GM12878 (cell line): Measurements from ENCODE around the gene FAM228A. TPM values are rescaled to one million over a fixed set of nuclear protein-coding genes. Genes with fewer than 3 reads are reported as not detected.

Source experiments
- ATAC-seq: fragments of 200-7000 bp; cut with Tn5 transposase; 3 replicates; pipeline ENCODE4 v1.9.1; 2020; ENCODE audit warnings: mild to moderate bottlenecking, moderate library complexity
- BruUV-seq: library from RNA; stranded (reverse); fragments of 400-500 nt; replicated peaks from 2 replicates; lab custom pipeline; 2021; lab: Mats Ljungman, UMichigan
- CTCF ChIA-PET: fragments of 300-600 bp; sonication (Branson Sonifier 250); formaldehyde crosslinking; extraction: SDS; loops from one replicate; lab custom pipeline; 2021; ENCODE audit warnings: inconsistent platforms; lab: Yijun Ruan, JAX
- POLR2A ChIA-PET: fragments of 350-600 bp; formaldehyde crosslinking; extraction: SDS; loops from one replicate; lab custom pipeline; 2021; ENCODE audit warnings: inconsistent platforms; lab: Charles Lee
- RAD21 ChIA-PET: fragments of 300-600 bp; sonication (Branson Sonifier 250); formaldehyde crosslinking; loops from one replicate; lab custom pipeline; 2023; ENCODE audit warnings: antibody characterized with exemption; ENCODE audit not compliant: unreplicated experiment; lab: Charles Lee
- SMC1A ChIA-PET: fragments of 300-600 bp; sonication (Branson Sonifier 250); formaldehyde crosslinking; loops from one replicate; lab custom pipeline; 2023; ENCODE audit not compliant: unreplicated experiment, uncharacterized antibody; lab: Charles Lee
- DNase-seq: peaks from one replicate; pipeline ENCODE4 v3.0.0-alpha.2; 2011; ENCODE audit warnings: low read depth, low spot score
- FAIRE-seq: peaks from 3 replicates; lab custom pipeline; 2011; peaks lifted over from hg19 to GRCh38; lab: Jason Lieb, UNC
- H2AFZ ChIP-seq: 2 replicates; pipeline ENCODE4 v1.6.0; 2011; ENCODE audit warnings: low read depth, low read length, control low read depth; ENCODE audit not compliant: control insufficient read depth
- H3K27ac ChIP-seq: 2 replicates; pipeline ENCODE4 v1.5.1; 2011; ENCODE audit warnings: control low read depth; ENCODE audit not compliant: control insufficient read depth, insufficient read depth
- H3K27me3 ChIP-seq, 2 experiments: replicated peaks in 1 of 2; 2 replicates each; pipeline versions ENCODE4 v1.6.0 to v1.6.1; 2011; ENCODE audit warnings: low read length in 1 of 2; ENCODE audit not compliant: control insufficient read depth in 2 of 2, insufficient read depth in 2 of 2
- H3K36me3 ChIP-seq, 2 experiments: 2 replicates each; pipeline ENCODE4 v1.5.1; 2011; ENCODE audit warnings: low read length in 1 of 2; ENCODE audit not compliant: control insufficient read depth in 2 of 2, insufficient read depth in 2 of 2
- H3K4me1 ChIP-seq: 2 replicates; pipeline ENCODE4 v1.6.1; 2011; ENCODE audit warnings: mild to moderate bottlenecking, low read length, moderate library complexity, mixed read lengths; ENCODE audit not compliant: control insufficient read depth, insufficient read depth
- H3K4me2 ChIP-seq: 2 replicates; pipeline ENCODE4 v1.6.0; 2011; ENCODE audit warnings: control low read depth; ENCODE audit not compliant: control insufficient read depth, insufficient read depth
- H3K4me3 ChIP-seq: fragments of 200-600 bp; sonication (generic); 2 replicates; pipeline ENCODE4 v1.5.1; 2016
- H3K79me2 ChIP-seq: 2 replicates; pipeline ENCODE4 v1.6.0; 2011; ENCODE audit warnings: low read length; ENCODE audit not compliant: control insufficient read depth, insufficient read depth
- H3K9ac ChIP-seq: 2 replicates; pipeline ENCODE4 v1.8.0; 2011; ENCODE audit warnings: low read length, control low read depth, mixed read lengths; ENCODE audit not compliant: control insufficient read depth, insufficient read depth
- H3K9me3 ChIP-seq: replicated peaks from 3 replicates; pipeline ENCODE4 v1.5.1; 2011; ENCODE audit warnings: mild to moderate bottlenecking, low read length; ENCODE audit not compliant: control insufficient read depth, insufficient read depth
- H4K20me1 ChIP-seq: 2 replicates; pipeline ENCODE4 v1.6.0; 2011; ENCODE audit not compliant: control insufficient read depth, insufficient read depth
- CBX3 ChIP-seq: fragments of 200-600 bp; sonication (generic); IDR thresholded peaks from 2 replicates; pipeline ENCODE4 v1.6.1; 2016; ENCODE audit warnings: low read depth, borderline replicate concordance
- CHD2 ChIP-seq: IDR thresholded peaks from 2 replicates; pipeline ENCODE4 v1.6.1; 2011; ENCODE audit warnings: low read depth, low read length, improper control_type of control experiment, borderline replicate concordance
- CREB1 ChIP-seq: IDR thresholded peaks from 2 replicates; pipeline ENCODE4 v1.6.1; 2012; ENCODE audit warnings: low read depth, mild to moderate bottlenecking, inconsistent platforms
- EED ChIP-seq: sonication (generic); IDR thresholded peaks from 2 replicates; pipeline ENCODE4 v1.6.1; 2016; ENCODE audit warnings: antibody characterized with exemption, low read depth
- NFIC ChIP-seq: IDR thresholded peaks from 2 replicates; pipeline ENCODE4 v1.6.1; 2012; ENCODE audit warnings: low read depth, mild to moderate bottlenecking, inconsistent platforms, low read length, moderate library complexity
- NR2C1 ChIP-seq: fragments of 450-650 bp; IDR thresholded peaks from 2 replicates; pipeline ENCODE4 v1.6.1; 2017; ENCODE audit warnings: antibody characterized with exemption, mild to moderate bottlenecking, moderate library complexity
- NRF1 ChIP-seq: conservative IDR thresholded peaks from 2 replicates; pipeline ENCODE4 v1.6.1; 2011; ENCODE audit warnings: mild to moderate bottlenecking, low read depth, low read length, improper control_type of control experiment
- PAX5 ChIP-seq: IDR thresholded peaks from 2 replicates; pipeline ENCODE4 v1.6.1; 2011; ENCODE audit warnings: low read depth, low read length, borderline replicate concordance
- POLR2AphosphoS5 ChIP-seq: IDR thresholded peaks from 2 replicates; pipeline ENCODE4 v1.6.1; 2011; ENCODE audit warnings: mild to moderate bottlenecking, low read length, inconsistent platforms
- RAD51 ChIP-seq: fragments of 450-650 bp; IDR thresholded peaks from 2 replicates; pipeline ENCODE4 v1.6.1; 2016; ENCODE audit warnings: moderate library complexity, mild to moderate bottlenecking, inconsistent platforms
- RBBP5 ChIP-seq: fragments of 200-600 bp; sonication (generic); conservative IDR thresholded peaks from 2 replicates; pipeline ENCODE4 v1.6.1; 2016
- ZNF217 ChIP-seq: fragments of 450-650 bp; IDR thresholded peaks from 2 replicates; pipeline ENCODE4 v1.6.1; 2017; ENCODE audit warnings: antibody characterized with exemption, mild to moderate bottlenecking
- ZSCAN29 ChIP-seq: fragments of 450-650 bp; IDR thresholded peaks from 2 replicates; pipeline ENCODE4 v1.6.1; 2017; ENCODE audit warnings: mild to moderate bottlenecking, moderate library complexity
- WGBS: methylation state at CpG from one replicate; pipeline ENCODE4 v1.1.6; 2016; ENCODE audit warnings: low lambda C conversion rate; ENCODE audit not compliant: insufficient replicate concordance, insufficient coverage; ENCODE audit errors: missing lambda C conversion rate; 5-methylcytosine and 5-hydroxymethylcytosine counted together
- in situ Hi-C: fragments of 300-500 bp; cut with MboI; formaldehyde crosslinking; loops from 9 replicates; pipeline ENCODE4 v1.14.3; 2018; ENCODE audit warnings: mixed read lengths
- intact Hi-C: fragments of 100-400 bp; cut with micrococcal nuclease; formaldehyde crosslinking; loops from one replicate; pipeline ENCODE4 v1.14.2; 2022; ENCODE audit not compliant: unreplicated experiment
- polyA plus RNA-seq, 11 experiments: library from polyadenylated mRNA; depleted of rRNA in 4 of 11; unstranded in 6 of 11; stranded (reverse) in 5 of 11; fragments of >200 nt; fragmentation: Nextera tagmentation in 4 of 11; fragmentation: Illumina TruSeq in 1 of 11; extraction: Ambion mirVana in 4 of 11; extraction: Trizol in 1 of 11; gene quantifications; 1 replicate in 1 of 11; 2 replicates in 10 of 11; pipeline versions ENCODE4 v1.2.1 to v1.2.3, GENCODE V29; 2011 to 2016; ENCODE audit warnings: inconsistent platforms in 2 of 11, missing spikeins in 2 of 11, low read depth in 1 of 11
- total RNA-seq, 4 experiments: library from RNA; depleted of rRNA in 3 of 4; stranded (reverse); fragments of >200 nt in 3 of 4; fragmentation: Illumina TruSeq in 1 of 4; extraction: Trizol in 1 of 4; gene quantifications; 2 replicates each; pipeline versions ENCODE4 v1.2.1 to v1.2.3, GENCODE V29; 2013 to 2021
- TF ChIP-seq, protein P1 (sequence below): IDR thresholded peaks from 2 replicates; pipeline ENCODE4 v1.6.1; 2012; ENCODE audit warnings: low read length, inconsistent platforms
- TF ChIP-seq, protein P2 (sequence below): IDR thresholded peaks from 2 replicates; pipeline ENCODE4 v1.6.1; 2012; ENCODE audit warnings: low read depth, low read length, improper control_type of control experiment
- TF ChIP-seq, protein P3 (sequence below): fragments of 450-650 bp; IDR thresholded peaks from 2 replicates; pipeline ENCODE4 v1.6.1; 2018; ENCODE audit warnings: borderline replicate concordance, mild to moderate bottlenecking; ENCODE audit not compliant: partially characterized antibody

FAM228A gene
- total and polyA plus RNA-seq, 10 of the 15 experiments (the other 5 are each of a cell fraction or from before 2014, with no cell fraction given): 0.06 TPM; not detected in 9

GRCh38 chr2:24203029-24203786 lies 28.4 kb downstream of the FAM228A start:
- no peaks in the 10 kb centered on the region for H4K20me1 ChIP-seq
- no peaks in the 10 kb centered on the region for H3K27me3 ChIP-seq
- H3K36me3 ChIP-seq: peaks cover 6 to 11% of the 10 kb centered on the region in 2 experiments
- H3K9me3 ChIP-seq: no peaks in the 10 kb centered on the region
- no peaks in the 10 kb centered on the region for H3K79me2 ChIP-seq
- TF ChIP-seq NRF1 (no peak), RBBP5 (no peak), CBX3 (no peak), RAD51 (no peak), NR2C1 (no peak), POLR2AphosphoS5 (no peak), CHD2 (no peak), ZNF217 (no peak), PAX5 (no peak), CREB1 (no peak), ZSCAN29 (no peak), NFIC (no peak), EED (no peak)
- TF ChIP-seq, protein P1, sequence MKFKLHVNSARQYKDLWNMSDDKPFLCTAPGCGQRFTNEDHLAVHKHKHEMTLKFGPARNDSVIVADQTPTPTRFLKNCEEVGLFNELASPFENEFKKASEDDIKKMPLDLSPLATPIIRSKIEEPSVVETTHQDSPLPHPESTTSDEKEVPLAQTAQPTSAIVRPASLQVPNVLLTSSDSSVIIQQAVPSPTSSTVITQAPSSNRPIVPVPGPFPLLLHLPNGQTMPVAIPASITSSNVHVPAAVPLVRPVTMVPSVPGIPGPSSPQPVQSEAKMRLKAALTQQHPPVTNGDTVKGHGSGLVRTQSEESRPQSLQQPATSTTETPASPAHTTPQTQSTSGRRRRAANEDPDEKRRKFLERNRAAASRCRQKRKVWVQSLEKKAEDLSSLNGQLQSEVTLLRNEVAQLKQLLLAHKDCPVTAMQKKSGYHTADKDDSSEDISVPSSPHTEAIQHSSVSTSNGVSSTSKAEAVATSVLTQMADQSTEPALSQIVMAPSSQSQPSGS: no peak
- TF ChIP-seq, protein P2, sequence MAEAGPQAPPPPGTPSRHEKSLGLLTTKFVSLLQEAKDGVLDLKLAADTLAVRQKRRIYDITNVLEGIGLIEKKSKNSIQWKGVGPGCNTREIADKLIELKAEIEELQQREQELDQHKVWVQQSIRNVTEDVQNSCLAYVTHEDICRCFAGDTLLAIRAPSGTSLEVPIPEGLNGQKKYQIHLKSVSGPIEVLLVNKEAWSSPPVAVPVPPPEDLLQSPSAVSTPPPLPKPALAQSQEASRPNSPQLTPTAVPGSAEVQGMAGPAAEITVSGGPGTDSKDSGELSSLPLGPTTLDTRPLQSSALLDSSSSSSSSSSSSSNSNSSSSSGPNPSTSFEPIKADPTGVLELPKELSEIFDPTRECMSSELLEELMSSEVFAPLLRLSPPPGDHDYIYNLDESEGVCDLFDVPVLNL: no peak
- TF ChIP-seq, protein P3, sequence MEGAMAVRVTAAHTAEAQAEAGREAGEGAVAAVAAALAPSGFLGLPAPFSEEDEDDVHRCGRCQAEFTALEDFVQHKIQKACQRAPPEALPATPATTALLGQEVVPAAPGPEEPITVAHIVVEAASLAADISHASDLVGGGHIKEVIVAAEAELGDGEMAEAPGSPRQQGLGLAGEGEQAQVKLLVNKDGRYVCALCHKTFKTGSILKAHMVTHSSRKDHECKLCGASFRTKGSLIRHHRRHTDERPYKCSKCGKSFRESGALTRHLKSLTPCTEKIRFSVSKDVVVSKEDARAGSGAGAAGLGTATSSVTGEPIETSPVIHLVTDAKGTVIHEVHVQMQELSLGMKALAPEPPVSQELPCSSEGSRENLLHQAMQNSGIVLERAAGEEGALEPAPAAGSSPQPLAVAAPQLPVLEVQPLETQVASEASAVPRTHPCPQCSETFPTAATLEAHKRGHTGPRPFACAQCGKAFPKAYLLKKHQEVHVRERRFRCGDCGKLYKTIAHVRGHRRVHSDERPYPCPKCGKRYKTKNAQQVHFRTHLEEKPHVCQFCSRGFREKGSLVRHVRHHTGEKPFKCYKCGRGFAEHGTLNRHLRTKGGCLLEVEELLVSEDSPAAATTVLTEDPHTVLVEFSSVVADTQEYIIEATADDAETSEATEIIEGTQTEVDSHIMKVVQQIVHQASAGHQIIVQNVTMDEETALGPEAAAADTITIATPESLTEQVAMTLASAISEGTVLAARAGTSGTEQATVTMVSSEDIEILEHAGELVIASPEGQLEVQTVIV: no peak
- in situ Hi-C loops (no loop called here), intact Hi-C loops (no loop called here)
- ChIA-PET RAD21 (no interaction called here), POLR2A (interaction anchor here (0.6 kb wide), 3 partner anchors 106 to 595 kb away, joined by 3 to 6 read pairs (median 3); no protein-coding TSS in a partner anchor), SMC1A (interaction anchor here (1.0 to 1.3 kb wide), 2 partner anchors 26 to 130 kb away, joined by 3 read pairs; no protein-coding TSS in a partner anchor), CTCF (interaction anchor here (0.6 kb wide), 1 partner anchor 140 kb away, joined by 3 read pairs; no protein-coding TSS in a partner anchor)
- H2AFZ ChIP-seq: no peak overlapping the region
- no peak for FAIRE-seq
- BruUV-seq: TSS peak; percentile 58
- H3K4me1 ChIP-seq: no peaks in the 10 kb centered on the region
- no peak overlapping the region for H3K4me3 ChIP-seq
- no peak overlapping the region for H3K27ac ChIP-seq
- DNase-seq: no peak
- no peak overlapping the region for H3K4me2 ChIP-seq
- ATAC-seq: no peak
- WGBS: 95% methylated on average over 19 of the region's 19 CpGs
- H3K9ac ChIP-seq: no peak overlapping the region
